Measurements from ENCODE around the gene PRR23E.

DNA sequence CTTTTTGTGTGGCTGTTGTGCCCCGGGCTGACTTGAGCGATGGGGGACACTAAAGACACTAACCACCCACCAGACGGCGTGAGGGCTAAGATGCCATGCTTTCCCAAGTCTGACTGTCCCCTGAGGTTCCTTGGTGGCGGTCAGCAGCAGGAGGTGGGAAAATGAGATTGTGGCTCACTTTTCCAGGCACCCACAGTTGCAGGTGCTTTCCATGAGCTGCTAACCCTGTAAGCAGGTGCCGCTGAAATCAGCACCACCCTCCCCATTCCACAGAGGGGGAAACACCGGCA, 17.7 kb downstream of the PRR23E start:
- TF ChIP-seq CTCF (conservative IDR thresholded peaks at IDR 0.05 in 1 of 2, IDR thresholded peaks at IDR 0.05 in 1 of 2; ENCODE audit: extremely low read depth in 1 of 2, insufficient read depth in 1 of 2, low read depth in 1 of 2, low read length in 2 of 2) (no peak), EZH2 (IDR thresholded peaks at IDR 0.05; ENCODE audit: borderline replicate concordance, low read length) (no peak)

Measured in mammary epithelial cell (primary cell).